WTC11 (cell line): ENCODE data around the gene PLA2G12A.

Source experiments
- CTCF ChIP-seq: fragments of 200-600 bp; IDR thresholded peaks from 2 replicates; pipeline ENCODE4 v1.8.0; 2022; ENCODE audit warnings: antibody characterized with exemption
- TEAD1 ChIP-seq: sonication (generic); formaldehyde crosslinking; IDR thresholded peaks from 2 replicates; pipeline ENCODE4 v1.8.0; 2022; ENCODE audit warnings: mild to moderate bottlenecking, missing genetic modification reagents

- TF ChIP-seq CTCF, result no peak
- no peak for TF ChIP-seq TEAD1
Observed at GRCh38 chr4:109750652-109751244, 20.9 kb upstream of the PLA2G12A start.
